RPMI8226 (cell line): ENCODE data around the gene PTCH2.
A peak's percentile ranks its signal among the peaks of the same experiment; 100 is the strongest.

Experiments
- DNase-seq: peaks from one replicate; pipeline ENCODE4 v3.0.0-alpha.2; 2015

Gene PTCH2

GRCh38 chr1:44777969-44778635 lies 65.0 kb downstream of the PTCH2 start:
- DNase-seq = no peak

- no peak for DNase-seq
These were observed 65.5 kb downstream of the PTCH2 start for GRCh38 chr1:44777547-44777946.

- no peak for DNase-seq
These were observed 66.4 kb downstream of the PTCH2 start for GRCh38 chr1:44776730-44777068.

GRCh38 chr1:44775930-44776729 lies 66.9 kb downstream of the PTCH2 start:
- DNase-seq = peak; percentile 60

- peak; percentile 97 for DNase-seq
These were observed 67.7 kb downstream of the PTCH2 start, which contains the start of gene RPS8 for GRCh38 chr1:44775078-44775929. Gene RPS8 (plus strand): TSS chr1:44775540. CDS start chr1:44775597, 57 bp downstream.
